Measurements from ENCODE around the gene ZKSCAN7.
"Not testable (repeated sequence)": the region's sequence is repeated elsewhere in the genome, so short reads cannot be mapped to it uniquely, and the experiment has no call there.

Gene ZKSCAN7

GRCh38 chr3:44525060-44525459 lies 29.9 kb upstream of the ZKSCAN7 start:
- Histone ChIP-seq H3K27me3 (ENCODE audit: insufficient read depth, low read length) (peaks cover 15% of the 10 kb centered on the region), H3K9me3 (ENCODE audit: insufficient read depth, low read depth, low read length) (no peaks in the 10 kb centered on the region)

GRCh38 chr3:44529927-44530326 lies 25.1 kb upstream of the ZKSCAN7 start:
- no peak overlapping the region for H3K4me3 ChIP-seq (ENCODE audit: low read length)
- H3K36me3 ChIP-seq (ENCODE audit: insufficient read depth, low read length): no peaks in the 10 kb centered on the region
- H3K4me1 ChIP-seq (ENCODE audit: insufficient read depth, low read length): no peaks in the 10 kb centered on the region
- 22% methylated on average over 1 of the region's 1 CpG for WGBS
- H3K9me3 ChIP-seq (ENCODE audit: insufficient read depth, low read depth, low read length): no peaks in the 10 kb centered on the region
- H3K27me3 ChIP-seq (ENCODE audit: insufficient read depth, low read length): peaks cover 18% of the 10 kb centered on the region
- no peak overlapping the region for H3K27ac ChIP-seq (ENCODE audit: low read depth, low read length)
- no peak overlapping the region for H3K9ac ChIP-seq (ENCODE audit: low read depth, low read length)

More at GRCh38 chr3:44525060-44525459, 29.9 kb upstream of the ZKSCAN7 start:
- Histone ChIP-seq H3K36me3 (ENCODE audit: insufficient read depth, low read length) (no peaks in the 10 kb centered on the region), H3K9ac (ENCODE audit: low read depth, low read length) (no peak overlapping the region), H3K27ac (ENCODE audit: low read depth, low read length) (no peak overlapping the region), H3K4me3 (ENCODE audit: low read length) (no peak overlapping the region), H3K4me1 (ENCODE audit: insufficient read depth, low read length) (no peaks in the 10 kb centered on the region)
- WGBS: 90% methylated on average over 5 of the region's 5 CpGs

DNA sequence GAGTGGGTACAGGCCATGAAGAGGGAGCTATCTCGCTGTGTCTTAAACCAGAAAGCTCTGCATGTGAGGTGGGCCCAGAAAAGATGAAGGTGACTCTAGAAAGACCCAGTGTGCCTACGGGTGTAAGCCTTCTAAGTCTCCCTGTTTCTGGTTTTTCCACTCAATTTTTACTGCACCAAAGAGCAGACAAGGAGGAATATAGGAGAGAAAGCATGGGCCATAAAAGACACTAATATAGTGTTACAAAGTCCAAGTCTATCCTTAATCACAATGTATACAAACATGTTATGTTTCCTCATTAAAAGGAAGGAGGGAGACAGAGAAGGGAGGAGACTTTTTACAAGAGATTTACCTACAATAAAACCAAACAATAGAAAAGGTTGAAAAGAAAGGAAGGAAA lies 24.1 kb upstream of the ZKSCAN7 start:
- no peaks in the 10 kb centered on the region for H3K4me1 ChIP-seq (ENCODE audit: insufficient read depth, low read length)
- H3K36me3 ChIP-seq (ENCODE audit: insufficient read depth, low read length): no peaks in the 10 kb centered on the region

GRCh38 chr3:44534659-44535058 lies 20.3 kb upstream of the ZKSCAN7 start:
- not testable (repeated sequence) for H3K9ac ChIP-seq (ENCODE audit: low read depth, low read length); H3K4me3 ChIP-seq (ENCODE audit: low read length); H3K4me1 ChIP-seq (ENCODE audit: insufficient read depth, low read length); H3K27ac ChIP-seq (ENCODE audit: low read depth, low read length); H3K36me3 ChIP-seq (ENCODE audit: insufficient read depth, low read length); H3K9me3 ChIP-seq (ENCODE audit: insufficient read depth, low read depth, low read length)
- peaks cover 37% of the 10 kb centered on the region for H3K27me3 ChIP-seq (ENCODE audit: insufficient read depth, low read length)
- 62% methylated on average over 4 of the region's 4 CpGs for WGBS

More for the DNA sequence above, 24.1 kb upstream of the ZKSCAN7 start:
- Histone ChIP-seq H3K27me3 (ENCODE audit: insufficient read depth, low read length) (peaks cover 20% of the 10 kb centered on the region), H3K4me3 (ENCODE audit: low read length) (no peak overlapping the region), H3K27ac (ENCODE audit: low read depth, low read length) (no peak overlapping the region), H3K9me3 (ENCODE audit: insufficient read depth, low read depth, low read length) (no peaks in the 10 kb centered on the region), H3K9ac (ENCODE audit: low read depth, low read length) (no peak overlapping the region)
- 56% methylated on average over 2 of the region's 2 CpGs for WGBS

GRCh38 chr3:44535364-44535763 lies 19.6 kb upstream of the ZKSCAN7 start:
- no peak overlapping the region for H3K9ac ChIP-seq (ENCODE audit: low read depth, low read length)
- 33% methylated on average over 1 of the region's 1 CpG for WGBS
- H3K27me3 ChIP-seq (ENCODE audit: insufficient read depth, low read length): peaks cover 43% of the 10 kb centered on the region
- H3K27ac ChIP-seq (ENCODE audit: low read depth, low read length): no peak overlapping the region
- no peaks in the 10 kb centered on the region for H3K36me3 ChIP-seq (ENCODE audit: insufficient read depth, low read length)
- no peaks in the 10 kb centered on the region for H3K4me1 ChIP-seq (ENCODE audit: insufficient read depth, low read length)
- H3K9me3 ChIP-seq (ENCODE audit: insufficient read depth, low read depth, low read length): no peaks in the 10 kb centered on the region
- H3K4me3 ChIP-seq (ENCODE audit: low read length): no peak overlapping the region

GRCh38 chr3:44544811-44545210 lies 10.2 kb upstream of the ZKSCAN7 start:
- peaks cover 29% of the 10 kb centered on the region for H3K27me3 ChIP-seq (ENCODE audit: insufficient read depth, low read length)
- not testable (repeated sequence) for H3K4me1 ChIP-seq (ENCODE audit: insufficient read depth, low read length); H3K9me3 ChIP-seq (ENCODE audit: insufficient read depth, low read depth, low read length); H3K36me3 ChIP-seq (ENCODE audit: insufficient read depth, low read length); H3K4me3 ChIP-seq (ENCODE audit: low read length); H3K27ac ChIP-seq (ENCODE audit: low read depth, low read length); H3K9ac ChIP-seq (ENCODE audit: low read depth, low read length)
- WGBS: 60% methylated on average over 1 of the region's 1 CpG

GRCh38 chr3:44555723-44556122 lies 730 bp downstream of the ZKSCAN7 start:
- peak overlapping the region; percentile 75 for H3K4me3 ChIP-seq (ENCODE audit: low read length)
- peaks cover 35% of the 10 kb centered on the region for H3K36me3 ChIP-seq (ENCODE audit: insufficient read depth, low read length)
- H3K27me3 ChIP-seq (ENCODE audit: insufficient read depth, low read length): peaks cover 37% of the 10 kb centered on the region
- H3K4me1 ChIP-seq (ENCODE audit: insufficient read depth, low read length): peaks cover 11% of the 10 kb centered on the region
- peak overlapping the region; percentile 86 for H3K9ac ChIP-seq (ENCODE audit: low read depth, low read length)
- H3K27ac ChIP-seq (ENCODE audit: low read depth, low read length): peak overlapping the region; percentile 8; the same call in 1 of the 2 replicates
- 33% methylated on average over 5 of the region's 5 CpGs for WGBS
- H3K9me3 ChIP-seq (ENCODE audit: insufficient read depth, low read depth, low read length): peaks cover 11% of the 10 kb centered on the region; the same call in 1 of the 2 replicates

- 96% methylated on average over 9 of the region's 9 CpGs for WGBS
- no peak overlapping the region for H3K4me3 ChIP-seq (ENCODE audit: low read length)
- H3K36me3 ChIP-seq (ENCODE audit: insufficient read depth, low read length): peaks cover 48% of the 10 kb centered on the region
- H3K4me1 ChIP-seq (ENCODE audit: insufficient read depth, low read length): peaks cover 11% of the 10 kb centered on the region
- H3K9ac ChIP-seq (ENCODE audit: low read depth, low read length): no peak overlapping the region
- H3K9me3 ChIP-seq (ENCODE audit: insufficient read depth, low read depth, low read length): peaks cover 24% of the 10 kb centered on the region
- H3K27me3 ChIP-seq (ENCODE audit: insufficient read depth, low read length): peaks cover 23% of the 10 kb centered on the region
- no peak overlapping the region for H3K27ac ChIP-seq (ENCODE audit: low read depth, low read length)
Measured at GRCh38 chr3:44557074-44557473, 2.1 kb downstream of the ZKSCAN7 start.

DNA sequence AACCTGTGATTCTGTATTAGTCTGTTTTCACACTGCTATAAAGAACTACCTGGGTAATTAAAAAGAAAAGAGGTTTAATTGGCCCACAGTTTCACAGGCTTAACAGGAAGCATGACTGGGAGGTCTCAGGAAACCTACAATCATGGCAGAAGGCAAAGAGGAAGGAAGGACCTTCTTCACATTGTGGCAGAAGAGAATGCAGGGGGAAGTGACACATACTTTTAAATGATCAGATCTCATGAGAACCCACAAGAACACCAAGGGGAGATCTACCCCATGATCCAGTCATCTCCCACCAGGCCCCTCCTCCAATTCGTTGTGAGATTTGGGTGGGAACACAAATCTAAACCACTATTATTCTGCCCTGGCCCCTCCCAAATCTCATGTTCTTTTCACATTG lies 6.1 kb downstream of the ZKSCAN7 start:
- WGBS: 95% methylated on average over 1 of the region's 1 CpG

GRCh38 chr3:44562147-44562546 lies 7.2 kb downstream of the ZKSCAN7 start:
- 87% methylated on average over 3 of the region's 3 CpGs for WGBS
- peaks cover 79% of the 10 kb centered on the region for H3K36me3 ChIP-seq (ENCODE audit: insufficient read depth, low read length)
- H3K4me3 ChIP-seq (ENCODE audit: low read length): no peak overlapping the region
- no peaks in the 10 kb centered on the region for H3K4me1 ChIP-seq (ENCODE audit: insufficient read depth, low read length)
- no peaks in the 10 kb centered on the region for H3K27me3 ChIP-seq (ENCODE audit: insufficient read depth, low read length)
- H3K9me3 ChIP-seq (ENCODE audit: insufficient read depth, low read depth, low read length): peaks cover 27% of the 10 kb centered on the region
- no peak overlapping the region for H3K9ac ChIP-seq (ENCODE audit: low read depth, low read length)
- H3K27ac ChIP-seq (ENCODE audit: low read depth, low read length): no peak overlapping the region

More for the DNA sequence above, 6.1 kb downstream of the ZKSCAN7 start:
- Histone ChIP-seq H3K4me3 (ENCODE audit: low read length) (no peak overlapping the region), H3K4me1 (ENCODE audit: insufficient read depth, low read length) (peaks cover 3% of the 10 kb centered on the region), H3K27ac (ENCODE audit: low read depth, low read length) (no peak overlapping the region), H3K27me3 (ENCODE audit: insufficient read depth, low read length) (no peaks in the 10 kb centered on the region), H3K9me3 (ENCODE audit: insufficient read depth, low read depth, low read length) (peaks cover 27% of the 10 kb centered on the region), H3K9ac (ENCODE audit: low read depth, low read length) (no peak overlapping the region), H3K36me3 (ENCODE audit: insufficient read depth, low read length) (peaks cover 79% of the 10 kb centered on the region)

GRCh38 chr3:44568561-44568960 lies 13.6 kb downstream of the ZKSCAN7 start:
- no peak overlapping the region for H3K9ac ChIP-seq (ENCODE audit: low read depth, low read length)
- no peaks in the 10 kb centered on the region for H3K4me1 ChIP-seq (ENCODE audit: insufficient read depth, low read length)
- no peaks in the 10 kb centered on the region for H3K27me3 ChIP-seq (ENCODE audit: insufficient read depth, low read length)
- H3K4me3 ChIP-seq (ENCODE audit: low read length): no peak overlapping the region
- 92% methylated on average over 1 of the region's 1 CpG for WGBS
- peaks cover 20% of the 10 kb centered on the region for H3K9me3 ChIP-seq (ENCODE audit: insufficient read depth, low read depth, low read length)
- no peak overlapping the region for H3K27ac ChIP-seq (ENCODE audit: low read depth, low read length)
- peaks cover 79% of the 10 kb centered on the region for H3K36me3 ChIP-seq (ENCODE audit: insufficient read depth, low read length)

DNA sequence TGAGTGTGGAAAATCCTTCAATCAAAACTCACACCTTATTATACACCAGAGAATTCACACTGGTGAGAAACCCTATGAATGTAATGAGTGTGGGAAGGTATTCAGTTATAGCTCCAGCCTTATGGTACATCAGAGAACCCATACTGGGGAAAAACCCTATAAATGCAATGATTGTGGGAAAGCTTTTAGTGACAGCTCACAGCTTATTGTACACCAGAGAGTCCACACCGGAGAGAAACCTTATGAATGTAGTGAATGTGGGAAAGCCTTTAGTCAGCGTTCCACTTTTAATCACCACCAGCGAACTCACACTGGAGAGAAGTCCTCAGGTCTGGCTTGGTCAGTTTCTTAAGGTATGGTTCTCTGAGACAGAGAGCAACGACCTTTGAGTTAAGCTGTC lies 16.0 kb downstream of the ZKSCAN7 start:
- H3K9ac ChIP-seq (ENCODE audit: low read depth, low read length): no peak overlapping the region
- no peaks in the 10 kb centered on the region for H3K27me3 ChIP-seq (ENCODE audit: insufficient read depth, low read length)
- H3K27ac ChIP-seq (ENCODE audit: low read depth, low read length): no peak overlapping the region
- WGBS: 95% methylated on average over 4 of the region's 4 CpGs
- no peaks in the 10 kb centered on the region for H3K4me1 ChIP-seq (ENCODE audit: insufficient read depth, low read length)
- H3K9me3 ChIP-seq (ENCODE audit: insufficient read depth, low read depth, low read length): peaks cover 20% of the 10 kb centered on the region
- H3K36me3 ChIP-seq (ENCODE audit: insufficient read depth, low read length): peaks cover 57% of the 10 kb centered on the region
- no peak overlapping the region for H3K4me3 ChIP-seq (ENCODE audit: low read length)
